HG03439 (cell line): ENCODE results near the gene UBXN7.
"Not testable (repeated sequence)": the region's sequence is repeated elsewhere in the genome, so short reads cannot be mapped to it uniquely, and the experiment has no call there.

ENCODE experiments used
- ATAC-seq: cut with Tn5 transposase; IDR thresholded peaks from one replicate; pipeline ENCODE4 v1.9.1; 2021; ENCODE audit warnings: mild to moderate bottlenecking, moderate library complexity; ENCODE audit not compliant: unreplicated experiment

Gene UBXN7

GRCh38 chr3:196419386-196419785 is 12.8 kb downstream of the UBXN7 start:
- ATAC-seq = no peak

- no peak for ATAC-seq
Observed at GRCh38 chr3:196418601-196419000, 13.6 kb downstream of the UBXN7 start.

DNA sequence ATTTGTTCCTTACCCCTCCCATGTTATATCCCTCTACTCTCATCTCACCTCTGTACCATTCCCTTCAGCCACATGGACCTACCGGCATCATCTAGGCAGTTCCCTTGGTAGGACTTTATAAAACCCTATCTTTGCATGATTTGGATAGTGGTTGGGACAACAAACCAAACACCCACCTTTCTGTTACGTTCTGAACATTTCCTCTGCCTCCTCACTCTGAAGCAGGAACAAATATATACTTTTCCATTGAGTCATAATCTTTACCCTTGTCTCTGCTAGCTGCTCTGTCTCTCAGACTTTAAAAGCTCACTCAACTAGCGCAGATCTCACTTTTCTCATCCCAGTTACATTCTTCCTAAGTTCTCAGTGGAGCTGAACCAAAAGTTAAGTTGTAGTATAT is 17.8 kb downstream of the UBXN7 start:
- no peak for ATAC-seq

DNA sequence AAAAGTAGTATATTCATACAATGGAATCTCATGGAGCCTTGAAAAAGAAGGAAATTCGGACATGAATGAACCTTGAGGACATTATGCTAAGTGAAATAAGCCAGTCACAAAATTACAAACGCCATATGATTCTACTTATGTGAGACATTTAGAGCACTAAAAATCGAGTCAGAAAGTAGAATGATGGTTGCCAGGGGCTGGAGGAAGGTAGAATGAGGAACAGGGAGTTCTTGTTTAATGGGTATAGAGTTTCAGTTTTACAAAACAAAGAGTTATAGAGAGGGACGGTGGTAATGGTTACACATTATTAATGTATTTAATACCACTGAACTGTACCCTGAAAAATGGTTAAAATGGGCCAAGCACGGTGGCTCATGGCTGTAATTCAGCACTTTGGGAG is 19.5 kb downstream of the UBXN7 start:
- ATAC-seq = no peak

- ATAC-seq = no peak
Observed at GRCh38 chr3:196409409-196409808, 22.8 kb downstream of the UBXN7 start.

DNA sequence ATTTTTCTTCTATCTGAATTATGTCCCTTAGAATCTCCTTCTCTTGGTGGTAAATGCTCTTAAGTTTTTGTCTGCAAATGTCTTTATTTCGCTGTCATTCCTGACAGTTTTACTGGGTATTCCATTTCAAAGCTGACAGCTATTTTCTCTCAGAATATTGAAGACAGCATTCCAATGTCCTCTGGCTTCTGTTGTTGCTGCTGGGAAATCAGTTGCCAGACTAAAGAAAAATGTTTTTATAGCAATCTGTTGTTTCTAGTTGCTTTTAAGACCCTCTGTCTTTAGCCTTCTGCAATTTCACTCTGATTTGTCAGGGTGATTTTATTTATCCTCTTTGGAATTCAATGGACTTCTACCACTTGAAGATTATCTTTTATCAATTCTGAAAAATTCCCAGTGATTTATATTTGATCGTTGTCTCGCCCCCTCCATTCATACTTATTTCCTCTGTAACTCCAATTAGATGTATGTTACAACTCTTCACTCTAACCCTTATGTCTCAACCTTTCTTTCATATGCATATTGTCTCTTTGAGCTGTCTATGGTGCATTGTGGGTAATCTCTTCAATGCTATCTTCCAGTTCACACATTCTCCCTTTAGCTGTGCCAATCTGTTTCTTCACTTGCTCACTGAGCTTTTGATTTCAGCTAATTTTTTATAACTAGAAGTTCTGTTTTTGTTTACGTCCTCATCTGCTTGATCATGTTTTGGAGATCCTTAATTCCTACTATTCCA is 23.5 kb downstream of the UBXN7 start:
- ATAC-seq = no peak

DNA sequence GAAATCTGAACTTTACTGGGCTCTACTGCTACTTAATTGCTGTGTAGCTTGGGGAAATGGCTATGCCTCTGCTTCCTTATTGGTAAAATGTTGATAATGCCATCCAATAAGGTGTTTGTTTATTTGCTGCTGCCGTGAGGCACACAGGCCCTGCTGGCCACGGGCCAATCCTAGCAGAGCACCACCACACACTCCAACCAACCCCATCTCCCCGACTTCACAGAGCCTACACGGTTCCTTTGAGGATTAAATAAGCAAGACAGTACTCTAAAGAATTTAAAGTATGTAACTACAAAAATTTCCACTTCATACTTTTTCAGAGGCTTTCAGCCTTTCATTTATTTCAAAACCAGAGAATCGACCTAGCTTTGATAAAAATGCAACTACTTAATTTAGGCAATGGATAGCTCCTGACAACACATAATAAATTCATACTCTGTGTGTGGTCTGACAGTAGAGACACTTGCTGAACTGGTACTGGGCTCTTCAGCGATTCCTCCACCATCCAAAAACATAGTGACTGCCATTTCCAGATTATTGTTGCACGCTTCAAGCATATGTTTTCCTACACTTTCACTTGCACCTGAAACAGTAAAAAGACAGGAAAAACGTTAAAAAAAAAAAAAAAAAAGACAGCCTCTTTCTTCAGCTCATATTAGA is 25.3 kb downstream of the UBXN7 start:
- no peak for ATAC-seq

- no peak for ATAC-seq
Observed at GRCh38 chr3:196400331-196400730, 31.9 kb downstream of the UBXN7 start.

- no peak for ATAC-seq
Observed at GRCh38 chr3:196399485-196399945, 32.7 kb downstream of the UBXN7 start.

DNA sequence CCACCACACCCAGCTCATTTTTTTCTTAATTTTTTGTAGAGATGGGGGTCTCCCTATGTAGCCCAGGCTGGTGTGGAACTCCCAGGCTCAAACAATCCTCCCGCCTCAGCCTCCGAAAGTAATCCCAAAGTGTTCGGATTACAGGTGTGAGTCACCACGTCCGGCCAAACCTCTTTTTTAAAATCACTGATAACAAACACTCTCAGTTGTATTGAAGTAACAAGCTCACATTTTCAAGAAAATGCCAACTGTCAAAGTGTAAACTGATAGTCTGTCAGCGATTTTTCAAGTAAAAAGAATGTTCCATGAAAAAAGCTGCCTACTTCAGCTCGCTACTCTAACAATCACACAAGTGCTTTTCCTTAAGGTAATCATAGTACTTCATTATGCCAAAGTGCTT is 33.4 kb downstream of the UBXN7 start:
- no peak for ATAC-seq

DNA sequence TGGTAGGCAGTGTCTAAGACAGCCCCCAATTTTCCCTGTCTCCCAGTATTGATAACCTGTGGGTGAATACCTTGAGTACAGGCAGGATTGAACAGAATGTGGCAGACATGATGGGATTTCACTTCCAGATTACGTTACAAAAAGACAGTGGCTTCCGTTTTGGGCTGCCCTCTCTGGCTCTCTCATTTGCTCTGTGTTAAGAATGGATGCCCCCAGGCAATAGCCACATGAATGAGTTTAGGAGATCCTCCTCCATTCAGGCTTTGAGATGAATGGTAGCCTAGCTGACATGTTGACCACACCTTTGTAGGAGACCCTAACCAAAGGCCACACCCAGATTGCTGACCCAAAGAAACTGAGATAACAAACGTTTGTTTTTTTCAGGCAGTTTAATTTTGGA is 34.3 kb downstream of the UBXN7 start:
- ATAC-seq = no peak

DNA sequence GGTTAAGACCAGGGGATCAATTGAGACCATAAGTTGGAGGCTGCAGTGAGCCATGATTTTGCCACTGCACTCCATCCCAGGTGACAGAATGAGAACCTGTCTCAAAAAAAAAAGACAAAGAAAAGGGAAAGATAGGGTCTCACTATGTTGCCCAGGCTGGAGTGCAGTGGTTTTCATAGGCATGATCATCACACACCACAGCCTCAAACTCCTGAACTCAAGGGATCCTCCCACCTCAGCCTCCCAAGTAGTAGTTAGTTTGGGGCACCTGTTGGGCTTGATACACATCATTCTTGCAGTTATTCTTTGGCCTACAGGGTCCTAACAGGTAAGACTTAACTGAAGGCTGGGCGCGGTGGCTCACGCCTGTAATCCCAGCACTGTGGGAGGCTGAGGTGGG is 42.1 kb downstream of the UBXN7 start:
- ATAC-seq = no peak

DNA sequence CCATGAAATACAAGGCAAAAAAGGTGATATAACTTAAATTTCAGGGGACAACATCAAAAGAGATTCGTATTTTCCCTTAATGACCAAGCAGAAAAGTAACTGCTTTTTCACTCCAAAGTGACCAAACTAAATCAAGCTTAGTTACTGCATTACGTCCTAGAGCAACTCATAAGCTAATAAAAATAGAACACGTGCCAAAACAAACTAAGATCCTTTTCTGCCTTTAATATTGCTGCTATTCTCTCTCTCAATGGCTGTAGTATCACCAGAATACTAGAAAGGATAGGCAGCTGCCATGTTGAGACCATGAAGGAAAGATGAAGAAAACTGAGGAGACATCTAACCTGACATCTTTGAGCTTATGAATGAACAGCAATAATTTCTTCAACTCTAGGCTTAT is 43.3 kb downstream of the UBXN7 start:
- ATAC-seq = no peak

GRCh38 chr3:196387941-196388340 is 44.3 kb downstream of the UBXN7 start:
- ATAC-seq = not testable (repeated sequence)

- not testable (repeated sequence) for ATAC-seq
Observed at GRCh38 chr3:196386797-196387196, 45.4 kb downstream of the UBXN7 start.

GRCh38 chr3:196386034-196386433 is 46.2 kb downstream of the UBXN7 start:
- not testable (repeated sequence) for ATAC-seq

DNA sequence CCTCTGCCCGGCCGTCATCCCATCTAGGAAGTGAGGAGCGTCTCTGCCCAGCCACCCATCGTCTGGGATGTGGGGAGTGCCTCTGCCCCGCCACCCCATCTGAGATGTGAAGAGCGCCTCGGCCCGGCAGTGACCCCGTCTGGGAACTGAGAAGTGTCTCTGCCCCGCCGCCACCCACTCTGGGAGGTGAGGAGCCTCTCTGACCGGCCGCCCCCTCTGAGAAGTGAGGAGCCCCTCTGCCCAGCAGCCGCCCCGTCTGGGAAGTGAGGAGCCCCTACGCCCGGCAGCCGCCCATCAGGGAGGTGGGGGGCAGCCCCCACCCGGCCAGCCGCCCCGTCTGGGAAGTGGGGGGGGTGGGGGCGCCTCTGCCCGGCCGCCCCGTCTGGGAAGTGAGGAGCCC is 46.8 kb downstream of the UBXN7 start:
- ATAC-seq = not testable (repeated sequence)

GRCh38 chr3:196378146-196378841 is 53.9 kb downstream of the UBXN7 start:
- no peak for ATAC-seq

GRCh38 chr3:196377321-196377720 is 54.9 kb downstream of the UBXN7 start:
- ATAC-seq = no peak

DNA sequence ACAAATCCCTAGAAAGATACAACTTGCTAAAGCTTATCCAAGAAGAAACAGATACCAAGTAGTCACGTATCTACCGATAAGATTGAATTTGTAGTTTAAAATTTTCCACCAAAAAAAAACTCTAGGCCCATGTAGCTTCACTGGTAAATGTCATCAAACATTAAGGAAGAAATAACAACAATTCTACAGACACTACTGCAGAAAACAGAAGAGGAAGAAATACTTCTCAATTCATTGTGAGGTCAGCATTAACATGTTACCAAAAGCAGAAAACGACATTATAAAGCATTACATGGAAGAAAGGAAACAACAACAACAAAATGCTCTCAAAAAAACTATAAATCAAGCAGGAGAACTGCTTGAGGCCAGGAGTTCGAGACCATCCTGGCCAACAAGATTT is 66.5 kb downstream of the UBXN7 start:
- ATAC-seq = no peak

DNA sequence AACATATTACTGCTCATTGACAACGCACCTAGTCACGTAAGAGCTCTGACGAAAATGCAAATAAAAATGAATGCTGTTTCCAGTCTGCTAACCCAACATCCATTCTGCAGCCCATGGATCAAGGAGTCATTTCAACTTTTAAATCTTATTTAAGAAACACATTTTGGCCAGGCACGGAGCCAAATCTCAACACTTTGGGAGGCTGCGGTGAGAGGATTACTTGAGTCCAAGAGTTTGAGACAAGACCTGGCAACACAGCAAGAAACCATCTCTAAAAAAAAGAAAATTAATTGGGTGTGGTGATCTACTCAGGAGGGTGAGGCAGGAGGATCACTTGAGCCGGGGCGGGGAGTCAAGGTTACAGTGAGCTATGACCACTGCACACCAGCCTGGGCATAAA is 71.6 kb downstream of the UBXN7 start:
- no peak for ATAC-seq

DNA sequence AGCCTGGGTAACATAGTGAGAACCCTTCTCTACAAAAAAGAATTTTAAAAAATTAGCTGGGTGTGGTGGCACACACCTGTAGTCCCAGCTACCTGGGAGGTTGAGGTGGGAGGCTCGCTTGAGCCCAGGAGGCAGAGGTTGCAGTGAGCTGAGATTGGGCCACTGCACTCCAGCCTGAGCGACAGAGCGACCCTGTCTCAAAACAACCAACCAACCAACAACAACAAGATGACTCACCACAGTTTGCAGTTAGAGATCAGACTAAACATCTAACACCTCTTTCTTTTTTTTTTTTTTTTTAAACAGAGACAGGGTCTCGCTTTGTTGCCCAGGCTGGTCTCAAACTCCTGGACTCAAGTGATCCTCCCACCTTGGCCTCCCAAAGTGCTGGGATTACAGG is 73.7 kb downstream of the UBXN7 start:
- not testable (repeated sequence) for ATAC-seq
